ENCODE measurements around the gene KNOP1. TPM values are rescaled to one million over a fixed set of nuclear protein-coding genes. Genes with fewer than 3 reads are reported as not detected.

KNOP1 gene
- total RNA-seq, 1 donor from 2014 or later, result 11.5 TPM

DNA sequence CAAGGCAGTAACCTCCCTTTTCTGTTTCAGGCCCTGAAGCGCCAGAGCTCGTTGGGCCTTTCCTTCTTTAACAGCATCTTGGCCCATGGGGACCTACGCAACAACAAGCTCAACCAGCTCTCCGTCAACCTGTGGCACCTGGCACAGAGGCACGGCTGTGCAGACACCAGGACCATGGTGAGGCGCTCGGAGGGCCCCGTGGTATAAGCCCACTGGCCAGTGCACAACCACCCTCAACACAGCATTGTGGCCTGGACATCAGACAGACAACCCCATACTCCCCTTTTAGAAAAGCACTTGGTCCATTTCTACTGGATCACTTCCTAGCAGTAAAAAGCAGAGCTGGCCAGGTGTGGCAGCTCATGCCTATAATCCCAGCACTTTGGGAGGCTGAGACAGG, 18.6 kb downstream of the KNOP1 start:
- peaks cover 5 to 13% (median 12%) of the 10 kb centered on the region in 3 donors for H3K36me3 ChIP-seq (ENCODE audit: control insufficient read depth in 3 of 3, insufficient read depth in 3 of 3, low read length in 3 of 3)
- H3K4me1 ChIP-seq (ENCODE audit: control insufficient read depth in 3 of 3, insufficient read depth in 3 of 3, low read length in 3 of 3), result peaks cover 35 to 54% (median 44%) of the 10 kb centered on the region in 3 donors
- H3K9ac ChIP-seq (ENCODE audit: low read depth in 1 of 3, low read length in 3 of 3), result peak overlapping the region in 1 of 3 donors; percentile 50
- no peaks in the 10 kb centered on the region for H3K27me3 ChIP-seq (ENCODE audit: control insufficient read depth in 3 of 3, insufficient read depth in 3 of 3, low read length in 3 of 3)
- no peak overlapping the region for H3K4me3 ChIP-seq (ENCODE audit: low read length in 3 of 3)
- H3K27ac ChIP-seq (ENCODE audit: low read depth, low read length), result peak overlapping the region; percentile 44
- no peaks in the 10 kb centered on the region for H3K9me3 ChIP-seq (ENCODE audit: control insufficient read depth in 3 of 3, low read length in 3 of 3)

DNA sequence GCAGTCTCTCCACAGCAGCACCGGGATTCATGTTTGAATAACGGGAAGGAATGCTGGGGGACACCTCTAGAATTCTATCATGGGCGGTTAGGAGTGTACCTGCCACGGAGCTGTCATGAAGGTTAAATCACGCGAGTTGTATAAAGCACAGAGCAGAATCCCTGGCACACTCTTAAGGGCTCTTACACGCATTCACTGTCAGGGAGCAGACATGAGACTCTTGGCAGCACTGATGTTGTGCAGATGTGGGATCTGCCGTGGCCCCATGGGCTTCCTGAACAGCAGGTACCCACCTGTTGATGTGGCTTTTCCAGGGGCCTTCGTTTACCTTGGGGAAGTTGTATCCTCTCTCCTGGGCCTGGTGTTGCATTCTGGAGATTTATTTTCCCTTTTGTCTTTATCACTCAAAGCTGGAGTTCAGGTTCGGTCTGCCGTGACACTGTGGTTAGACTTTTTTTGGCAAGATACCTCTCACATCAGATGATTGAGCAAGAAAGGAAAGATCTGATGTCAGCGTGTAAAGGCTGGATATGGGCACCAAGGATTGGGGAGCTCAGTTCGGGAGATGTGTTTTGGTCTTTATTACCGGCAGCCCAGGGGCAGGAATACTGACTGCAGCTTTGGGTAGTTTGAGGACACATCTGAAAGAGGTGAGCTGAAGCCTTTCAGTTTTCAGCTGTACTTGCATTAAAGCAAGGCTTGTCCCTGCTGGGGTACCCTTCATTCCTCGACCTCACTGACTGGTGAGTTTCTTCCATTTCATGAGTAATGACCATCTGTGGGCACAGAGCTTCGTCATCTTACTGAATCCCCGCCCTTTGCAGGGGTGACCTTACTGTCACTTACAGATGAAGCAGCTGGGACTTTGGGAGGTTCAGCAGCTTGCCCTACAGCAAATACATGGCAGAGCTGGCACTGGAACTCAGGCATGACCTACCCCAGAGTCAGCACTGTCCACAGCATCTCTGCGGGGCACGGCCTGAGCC, 19.3 kb downstream of the KNOP1 start:
- Histone ChIP-seq H3K4me1 (ENCODE audit: control insufficient read depth in 3 of 3, insufficient read depth in 3 of 3, low read length in 3 of 3) (peaks cover 35 to 48% (median 38%) of the 10 kb centered on the region in 3 donors), H3K27ac (ENCODE audit: low read depth, low read length) (peak overlapping the region; percentile 44), H3K9me3 (ENCODE audit: control insufficient read depth in 3 of 3, low read length in 3 of 3) (no peaks in the 10 kb centered on the region), H3K4me3 (ENCODE audit: low read length in 3 of 3) (peak overlapping the region in 1 of 3 donors; percentile 17), H3K27me3 (ENCODE audit: control insufficient read depth in 3 of 3, insufficient read depth in 3 of 3, low read length in 3 of 3) (no peaks in the 10 kb centered on the region), H3K9ac (ENCODE audit: low read depth in 1 of 3, low read length in 3 of 3) (peak overlapping the region; percentile 28 to 50 (median 30)), H3K36me3 (ENCODE audit: control insufficient read depth in 3 of 3, insufficient read depth in 3 of 3, low read length in 3 of 3) (peaks cover 5 to 12% (median 8%) of the 10 kb centered on the region in 3 donors)

DNA sequence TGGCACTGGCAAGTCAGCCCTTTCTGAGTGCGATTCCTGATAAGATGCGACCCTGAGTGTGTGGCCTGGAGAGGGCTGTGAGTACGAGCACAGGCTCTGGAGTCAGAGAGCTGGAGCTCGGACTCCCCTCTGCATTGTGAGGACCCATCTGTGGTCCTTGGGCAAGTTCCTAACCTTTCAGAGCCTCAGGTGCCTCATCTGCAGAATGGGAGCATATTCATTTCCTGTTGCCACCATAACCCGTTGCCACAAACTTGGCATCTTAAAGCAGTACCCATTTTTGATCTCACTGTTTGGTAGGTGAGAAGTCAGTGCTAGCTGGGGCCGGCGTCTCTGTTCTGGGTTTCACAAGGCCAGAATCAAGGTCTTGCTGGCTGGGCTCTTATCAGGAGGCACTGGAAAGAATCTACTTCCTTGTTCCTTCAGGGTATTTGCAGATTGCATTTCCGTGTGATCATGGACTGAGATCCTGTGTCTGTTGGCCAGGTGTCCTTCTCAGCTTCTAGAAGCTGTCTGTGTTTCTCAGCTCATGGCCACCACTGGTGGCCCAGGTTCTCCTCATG, 20.2 kb downstream of the KNOP1 start:
- Histone ChIP-seq H3K36me3 (ENCODE audit: control insufficient read depth in 3 of 3, insufficient read depth in 3 of 3, low read length in 3 of 3) (peaks cover 4 to 8% (median 5%) of the 10 kb centered on the region in 3 donors), H3K4me3 (ENCODE audit: low read length in 3 of 3) (no peak overlapping the region), H3K27ac (ENCODE audit: low read depth, low read length) (peak overlapping the region; percentile 44), H3K9me3 (ENCODE audit: control insufficient read depth in 3 of 3, low read length in 3 of 3) (no peaks in the 10 kb centered on the region), H3K4me1 (ENCODE audit: control insufficient read depth in 3 of 3, insufficient read depth in 3 of 3, low read length in 3 of 3) (peaks cover 35 to 48% (median 36%) of the 10 kb centered on the region in 3 donors), H3K27me3 (ENCODE audit: control insufficient read depth in 3 of 3, insufficient read depth in 3 of 3, low read length in 3 of 3) (no peaks in the 10 kb centered on the region), H3K9ac (ENCODE audit: low read depth in 1 of 3, low read length in 3 of 3) (no peak overlapping the region)

DNA sequence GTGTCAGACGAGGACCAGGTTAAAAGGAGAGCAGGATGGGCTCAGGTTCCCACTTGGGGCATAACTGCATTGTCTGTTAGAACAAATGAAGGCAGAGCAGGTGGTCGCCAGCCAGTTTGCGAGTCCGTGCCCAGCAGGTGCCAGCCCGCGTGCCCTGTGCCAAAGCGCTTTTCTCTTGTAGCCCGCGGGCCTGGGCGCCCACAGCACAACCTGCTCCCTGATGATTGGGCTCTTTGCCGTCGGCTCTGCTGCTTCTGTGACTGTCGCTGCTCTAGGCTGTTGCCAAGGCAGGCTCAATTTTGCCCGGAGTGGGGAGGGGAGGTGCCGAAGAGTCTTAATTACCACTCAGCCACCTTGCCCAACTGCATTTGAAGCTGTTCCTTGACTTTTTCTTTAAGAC, 21.1 kb downstream of the KNOP1 start:
- peaks cover 4 to 5% (median 5%) of the 10 kb centered on the region in 3 donors for H3K36me3 ChIP-seq (ENCODE audit: control insufficient read depth in 3 of 3, insufficient read depth in 3 of 3, low read length in 3 of 3)
- H3K9ac ChIP-seq (ENCODE audit: low read depth in 1 of 3, low read length in 3 of 3), result peak overlapping the region in 2 of 3 donors; percentile 34 to 54
- peaks cover 35 to 48% (median 36%) of the 10 kb centered on the region in 3 donors for H3K4me1 ChIP-seq (ENCODE audit: control insufficient read depth in 3 of 3, insufficient read depth in 3 of 3, low read length in 3 of 3)
- H3K4me3 ChIP-seq (ENCODE audit: low read length in 3 of 3), result no peak overlapping the region
- no peaks in the 10 kb centered on the region for H3K9me3 ChIP-seq (ENCODE audit: control insufficient read depth in 3 of 3, low read length in 3 of 3)
- peak overlapping the region; percentile 85 for H3K27ac ChIP-seq (ENCODE audit: low read depth, low read length)
- H3K27me3 ChIP-seq (ENCODE audit: control insufficient read depth in 3 of 3, insufficient read depth in 3 of 3, low read length in 3 of 3), result no peaks in the 10 kb centered on the region

DNA sequence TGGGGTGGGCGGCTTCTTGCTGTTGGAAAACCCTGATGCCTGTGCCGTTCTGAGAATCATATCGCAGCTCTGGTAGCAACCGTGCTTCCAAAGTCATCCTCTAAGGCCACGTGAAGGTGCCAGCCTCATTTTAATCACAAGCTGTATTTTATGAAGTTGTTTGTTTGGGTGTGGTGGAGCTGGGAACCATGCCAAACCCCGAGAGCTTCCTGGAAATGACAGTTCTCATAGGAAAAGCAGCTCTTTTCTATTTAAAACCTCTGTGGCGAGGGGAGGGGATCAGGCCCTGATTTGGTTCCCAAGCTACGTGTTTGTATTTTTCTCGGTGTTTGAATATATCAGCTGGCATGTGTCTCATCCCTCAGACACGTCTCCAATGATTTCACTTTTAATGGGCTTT, 21.7 kb downstream of the KNOP1 start:
- H3K36me3 ChIP-seq (ENCODE audit: control insufficient read depth in 3 of 3, insufficient read depth in 3 of 3, low read length in 3 of 3), result peaks cover 4 to 9% (median 7%) of the 10 kb centered on the region in 3 donors
- H3K4me1 ChIP-seq (ENCODE audit: control insufficient read depth in 3 of 3, insufficient read depth in 3 of 3, low read length in 3 of 3), result peaks cover 35 to 49% (median 38%) of the 10 kb centered on the region in 3 donors
- H3K27ac ChIP-seq (ENCODE audit: low read depth, low read length), result peak overlapping the region; percentile 85
- H3K4me3 ChIP-seq (ENCODE audit: low read length in 3 of 3), result no peak overlapping the region
- no peaks in the 10 kb centered on the region for H3K9me3 ChIP-seq (ENCODE audit: control insufficient read depth in 3 of 3, low read length in 3 of 3)
- H3K27me3 ChIP-seq (ENCODE audit: control insufficient read depth in 3 of 3, insufficient read depth in 3 of 3, low read length in 3 of 3), result no peaks in the 10 kb centered on the region
- H3K9ac ChIP-seq (ENCODE audit: low read depth in 1 of 3, low read length in 3 of 3), result peak overlapping the region in 2 of 3 donors; percentile 34 to 54

DNA sequence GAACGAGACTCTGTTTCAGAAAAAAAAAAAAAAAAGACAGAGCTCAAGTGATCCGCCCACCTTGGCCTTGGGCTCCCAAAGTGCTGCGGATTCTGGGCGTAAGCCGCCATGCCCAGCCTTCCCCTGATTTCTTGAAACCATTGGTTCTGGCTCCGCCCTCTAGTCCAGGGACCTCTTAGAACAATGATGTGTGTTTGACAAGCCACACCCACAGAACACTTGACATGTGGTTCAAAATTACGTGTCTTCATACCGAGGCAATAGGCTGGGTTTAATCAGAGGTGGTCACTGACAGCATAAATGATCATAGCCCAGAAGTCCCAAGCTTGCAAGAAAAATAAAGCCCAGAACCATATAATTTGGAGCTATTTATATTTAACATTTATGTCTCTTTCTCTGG, 23.0 kb downstream of the KNOP1 start:
- Histone ChIP-seq H3K27me3 (ENCODE audit: control insufficient read depth in 3 of 3, insufficient read depth in 3 of 3, low read length in 3 of 3) (no peaks in the 10 kb centered on the region), H3K36me3 (ENCODE audit: control insufficient read depth in 3 of 3, insufficient read depth in 3 of 3, low read length in 3 of 3) (peaks cover 3 to 10% (median 7%) of the 10 kb centered on the region in 3 donors), H3K9ac (ENCODE audit: low read depth in 1 of 3, low read length in 3 of 3) (no peak overlapping the region), H3K9me3 (ENCODE audit: control insufficient read depth in 3 of 3, low read length in 3 of 3) (no peaks in the 10 kb centered on the region), H3K4me1 (ENCODE audit: control insufficient read depth in 3 of 3, insufficient read depth in 3 of 3, low read length in 3 of 3) (peaks cover 34 to 50% (median 46%) of the 10 kb centered on the region in 3 donors), H3K27ac (ENCODE audit: low read depth, low read length) (no peak overlapping the region), H3K4me3 (ENCODE audit: low read length in 3 of 3) (no peak overlapping the region)

DNA sequence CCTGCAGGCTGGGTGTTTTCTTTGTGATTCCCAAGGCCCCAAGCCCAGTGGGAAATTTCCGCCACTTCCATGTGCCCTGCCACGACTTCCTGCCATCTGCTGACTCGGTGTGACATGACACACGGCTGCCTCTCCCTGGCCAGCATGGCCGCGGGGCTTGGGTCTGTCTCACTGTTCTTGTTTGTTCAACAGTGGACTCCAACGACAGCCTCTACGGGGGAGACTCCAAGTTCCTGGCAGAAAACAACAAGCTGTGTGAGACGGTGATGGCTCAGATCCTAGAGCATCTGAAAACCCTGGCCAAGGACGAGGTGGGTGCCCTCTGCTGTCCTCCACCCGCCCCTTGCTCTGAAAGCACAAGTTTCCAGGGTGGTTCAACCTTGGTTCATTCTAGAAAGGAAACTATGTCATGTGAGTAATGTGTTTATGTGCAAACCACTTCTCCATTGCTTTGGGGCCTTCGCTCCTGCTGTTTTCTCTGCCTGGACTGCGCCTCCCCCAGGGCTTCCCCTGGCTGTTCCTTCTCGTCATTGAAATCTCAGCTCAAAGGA, 26.8 kb downstream of the KNOP1 start:
- H3K36me3 ChIP-seq (ENCODE audit: control insufficient read depth in 3 of 3, insufficient read depth in 3 of 3, low read length in 3 of 3), result peaks cover 6 to 15% (median 13%) of the 10 kb centered on the region in 3 donors
- H3K4me3 ChIP-seq (ENCODE audit: low read length in 3 of 3), result no peak overlapping the region
- no peaks in the 10 kb centered on the region for H3K27me3 ChIP-seq (ENCODE audit: control insufficient read depth in 3 of 3, insufficient read depth in 3 of 3, low read length in 3 of 3)
- no peaks in the 10 kb centered on the region for H3K9me3 ChIP-seq (ENCODE audit: control insufficient read depth in 3 of 3, low read length in 3 of 3)
- H3K27ac ChIP-seq (ENCODE audit: low read depth, low read length), result peak overlapping the region; percentile 54
- H3K9ac ChIP-seq (ENCODE audit: low read depth in 1 of 3, low read length in 3 of 3), result no peak overlapping the region
- H3K4me1 ChIP-seq (ENCODE audit: control insufficient read depth in 3 of 3, insufficient read depth in 3 of 3, low read length in 3 of 3), result peaks cover 8 to 32% (median 24%) of the 10 kb centered on the region in 3 donors

DNA sequence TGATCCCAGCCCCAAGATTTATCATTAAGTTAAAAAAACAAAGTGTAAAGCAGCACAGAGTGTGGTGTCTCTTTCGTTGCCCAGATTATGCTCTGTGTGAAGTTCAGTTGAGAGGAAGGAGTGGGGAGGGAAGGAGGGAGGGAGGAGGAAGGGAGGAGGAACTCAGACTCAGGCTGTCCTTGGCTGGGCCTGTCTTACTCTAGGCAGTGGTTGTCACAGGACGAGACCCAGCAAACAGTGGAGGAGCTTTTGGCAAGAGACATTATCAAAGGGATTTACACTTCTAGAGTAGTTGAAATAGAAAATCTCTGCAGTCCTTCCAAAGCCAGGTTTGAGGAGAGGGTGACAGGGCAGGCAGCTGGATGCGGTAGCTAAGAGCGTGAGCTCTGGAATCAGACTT, 27.8 kb downstream of the KNOP1 start:
- peaks cover 8 to 28% (median 21%) of the 10 kb centered on the region in 3 donors for H3K4me1 ChIP-seq (ENCODE audit: control insufficient read depth in 3 of 3, insufficient read depth in 3 of 3, low read length in 3 of 3)
- peak overlapping the region in 1 of 3 donors; percentile 2 for H3K9ac ChIP-seq (ENCODE audit: low read depth in 1 of 3, low read length in 3 of 3)
- H3K36me3 ChIP-seq (ENCODE audit: control insufficient read depth in 3 of 3, insufficient read depth in 3 of 3, low read length in 3 of 3), result peaks cover 12 to 22% (median 13%) of the 10 kb centered on the region in 3 donors
- no peak overlapping the region for H3K4me3 ChIP-seq (ENCODE audit: low read length in 3 of 3)
- peak overlapping the region; percentile 36 for H3K27ac ChIP-seq (ENCODE audit: low read depth, low read length)
- H3K9me3 ChIP-seq (ENCODE audit: control insufficient read depth in 3 of 3, low read length in 3 of 3), result no peaks in the 10 kb centered on the region
- no peaks in the 10 kb centered on the region for H3K27me3 ChIP-seq (ENCODE audit: control insufficient read depth in 3 of 3, insufficient read depth in 3 of 3, low read length in 3 of 3)

DNA sequence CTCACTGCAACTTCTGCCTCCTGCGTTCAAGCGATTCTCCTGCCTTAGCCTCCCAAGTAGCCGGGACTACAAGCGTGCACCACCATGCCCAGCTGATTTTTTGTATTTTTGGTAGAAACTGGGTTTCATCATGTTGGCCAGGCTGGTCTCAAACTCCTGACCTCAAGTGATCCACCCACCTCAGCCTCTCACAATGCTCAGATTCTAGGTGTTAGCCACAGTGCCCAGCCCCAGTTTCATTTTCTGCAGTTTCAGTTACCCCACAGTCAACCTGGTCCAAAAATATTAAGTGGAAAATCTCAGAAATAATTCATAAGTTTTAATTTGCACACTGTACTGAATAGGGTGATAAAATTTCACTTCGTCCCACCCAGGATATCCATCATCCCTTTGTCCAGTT, 28.7 kb downstream of the KNOP1 start:
- H3K4me1 ChIP-seq (ENCODE audit: control insufficient read depth in 3 of 3, insufficient read depth in 3 of 3, low read length in 3 of 3), result peaks cover 8 to 28% (median 21%) of the 10 kb centered on the region in 3 donors
- no peak overlapping the region for H3K27ac ChIP-seq (ENCODE audit: low read depth, low read length)
- no peak overlapping the region for H3K4me3 ChIP-seq (ENCODE audit: low read length in 3 of 3)
- H3K36me3 ChIP-seq (ENCODE audit: control insufficient read depth in 3 of 3, insufficient read depth in 3 of 3, low read length in 3 of 3), result peaks cover 14 to 30% (median 18%) of the 10 kb centered on the region in 3 donors
- H3K9ac ChIP-seq (ENCODE audit: low read depth in 1 of 3, low read length in 3 of 3), result no peak overlapping the region
- H3K9me3 ChIP-seq (ENCODE audit: control insufficient read depth in 3 of 3, low read length in 3 of 3), result peaks cover 0 to 2% (median 0%) of the 10 kb centered on the region in 3 donors
- no peaks in the 10 kb centered on the region for H3K27me3 ChIP-seq (ENCODE audit: control insufficient read depth in 3 of 3, insufficient read depth in 3 of 3, low read length in 3 of 3)

Measured in skeletal muscle tissue (tissue), 4 donors.